BE2C (cell line): ENCODE results near the gene IQGAP3.

Experiments
- DNase-seq: peaks from one replicate; pipeline ENCODE4 v3.0.0-alpha.2; 2020
- H3K27me3 ChIP-seq: fragments of 250-450 bp; sonication (Bioruptor Pico); 2 replicates; pipeline ENCODE4 v1.5.1; 2020; ENCODE audit warnings: mild to moderate bottlenecking
- H3K36me3 ChIP-seq: fragments of 250-450 bp; sonication (Bioruptor Pico); 2 replicates; pipeline ENCODE4 v1.5.1; 2020; ENCODE audit warnings: mild to moderate bottlenecking
- H3K4me1 ChIP-seq: fragments of 250-450 bp; sonication (Bioruptor Pico); 2 replicates; pipeline ENCODE4 v1.5.1; 2020
- H3K4me3 ChIP-seq: 2 replicates; pipeline ENCODE4 v1.5.1; 2011; ENCODE audit warnings: low read depth, low read length
- H3K9me3 ChIP-seq: fragments of 250-450 bp; sonication (Bioruptor Pico); 2 replicates; pipeline ENCODE4 v1.5.1; 2020
- CTCF ChIP-seq: IDR thresholded peaks from 2 replicates; pipeline ENCODE4 v1.5.1; 2012; ENCODE audit warnings: mild to moderate bottlenecking, low read depth, low read length

Gene IQGAP3

GRCh38 chr1:156475568-156476500, 96.5 kb downstream of the IQGAP3 start:
- Histone ChIP-seq H3K4me3 (no peak overlapping the region), H3K27me3 (no peaks in the 10 kb centered on the region), H3K36me3 (peaks cover 54% of the 10 kb centered on the region), H3K4me1 (no peaks in the 10 kb centered on the region; the same call in none of the 2 replicates), H3K9me3 (no peaks in the 10 kb centered on the region)
- TF ChIP-seq CTCF: no peak
- DNase-seq: no peak
